GM21528 (cell line): ENCODE measurements around the gene NCSTN.

ENCODE experiments used
- ATAC-seq: cut with Tn5 transposase; IDR thresholded peaks from one replicate; pipeline ENCODE4 v1.9.1; 2021; ENCODE audit warnings: mild to moderate bottlenecking, moderate library complexity; ENCODE audit not compliant: unreplicated experiment, low FRiP score

The NCSTN gene

DNA sequence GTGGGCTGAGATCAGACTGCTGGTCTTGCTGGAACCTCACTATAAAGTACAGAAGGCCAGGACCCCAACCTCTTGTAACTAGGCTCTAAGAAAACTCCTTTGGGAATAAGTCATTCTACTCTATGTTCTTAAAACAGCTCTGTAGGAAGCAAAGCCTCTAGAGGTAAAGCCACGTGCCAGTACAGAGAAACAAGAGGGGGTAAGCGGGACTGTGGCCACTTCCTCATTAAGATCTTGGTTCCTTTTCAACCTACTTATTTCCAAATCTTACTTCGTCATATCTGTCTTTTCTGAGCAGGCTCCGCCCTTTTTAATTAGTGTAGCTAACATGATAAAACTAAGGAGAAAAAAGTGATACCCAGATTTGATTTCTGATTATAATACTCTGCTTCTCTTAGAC lies 3.8 kb downstream of the NCSTN start:
- no peak for ATAC-seq

GRCh38 chr1:160351629-160352028 lies 8.4 kb downstream of the NCSTN start:
- no peak for ATAC-seq

DNA sequence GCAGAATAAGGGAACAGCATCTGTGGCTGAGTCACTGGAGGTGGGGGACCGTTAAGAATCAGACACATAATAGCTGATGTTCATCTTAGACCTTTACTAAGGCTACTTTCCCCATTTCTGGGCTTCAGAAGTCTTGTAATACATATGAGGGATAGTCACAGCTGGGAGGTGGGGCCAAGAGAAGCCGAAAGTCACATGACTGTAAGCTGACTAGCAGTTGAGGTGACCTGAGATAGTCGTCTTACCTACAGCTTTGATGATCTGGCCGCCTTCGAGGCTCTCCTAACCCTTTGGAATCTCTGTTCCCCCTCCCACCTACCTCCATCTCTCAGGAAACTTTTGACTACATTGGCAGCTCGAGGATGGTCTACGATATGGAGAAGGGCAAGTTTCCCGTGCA lies 9.4 kb downstream of the NCSTN start:
- no peak for ATAC-seq

DNA sequence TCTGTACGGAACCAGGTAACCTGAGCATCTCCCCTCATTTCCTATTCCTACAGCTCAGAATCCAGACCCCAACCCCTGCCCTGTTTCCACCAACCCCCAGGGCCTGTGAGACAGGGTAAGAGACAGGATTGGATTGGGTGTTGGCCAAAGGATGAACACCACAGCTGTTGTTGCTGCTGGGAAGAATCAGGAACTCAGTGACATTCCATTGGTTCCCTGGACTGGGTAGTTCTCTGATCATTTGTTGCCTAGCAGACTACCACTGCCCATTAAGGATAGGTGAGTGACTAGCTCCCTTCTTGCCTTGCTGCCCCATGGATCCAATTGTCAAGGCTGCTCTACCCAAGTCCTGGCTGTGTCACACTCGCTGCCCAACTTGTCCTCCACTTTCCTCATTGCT lies 10.0 kb downstream of the NCSTN start:
- ATAC-seq: no peak

DNA sequence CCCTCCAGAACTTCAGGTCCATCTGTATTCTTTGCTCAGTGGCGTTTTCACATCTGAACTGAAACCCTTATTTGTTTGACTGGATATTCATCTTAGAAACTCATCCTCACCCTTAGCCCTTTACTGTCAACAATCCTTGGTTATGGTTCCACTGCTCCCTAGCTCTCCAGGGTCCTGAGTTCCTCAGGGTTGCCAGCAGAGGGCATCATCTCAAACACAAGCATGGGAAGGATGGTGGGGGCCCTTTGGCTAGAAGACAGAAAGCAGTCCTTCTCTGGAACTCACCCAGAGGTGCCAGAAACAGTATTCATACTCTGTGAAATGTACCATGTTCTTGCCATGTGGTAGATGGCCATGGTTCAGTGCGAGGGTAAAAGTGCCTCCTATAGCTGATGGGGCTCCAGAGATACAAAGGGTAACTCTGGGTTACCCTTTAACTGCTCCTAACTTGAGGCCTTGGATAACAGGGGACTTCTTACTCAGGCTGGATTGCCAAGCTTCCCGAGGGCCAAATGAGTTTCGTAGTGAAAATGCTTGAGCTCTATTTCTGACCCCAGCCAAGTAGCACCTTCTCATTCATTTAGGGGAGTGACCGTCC lies 11.3 kb downstream of the NCSTN start:
- ATAC-seq: no peak

GRCh38 chr1:160357286-160358002 lies 14.3 kb downstream of the NCSTN start:
- no peak for ATAC-seq

DNA sequence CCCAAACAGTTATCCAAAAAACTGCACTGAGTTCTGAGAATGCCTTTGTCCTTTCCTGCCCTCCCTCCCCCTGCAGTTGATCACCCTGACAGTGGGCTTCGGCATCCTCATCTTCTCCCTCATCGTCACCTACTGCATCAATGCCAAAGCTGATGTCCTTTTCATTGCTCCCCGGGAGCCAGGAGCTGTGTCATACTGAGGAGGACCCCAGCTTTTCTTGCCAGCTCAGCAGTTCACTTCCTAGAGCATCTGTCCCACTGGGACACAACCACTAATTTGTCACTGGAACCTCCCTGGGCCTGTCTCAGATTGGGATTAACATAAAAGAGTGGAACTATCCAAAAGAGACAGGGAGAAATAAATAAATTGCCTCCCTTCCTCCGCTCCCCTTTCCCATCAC lies 14.9 kb downstream of the NCSTN start:
- no peak for ATAC-seq

GRCh38 chr1:160359559-160360226 lies 16.5 kb downstream of the NCSTN start:
- no peak for ATAC-seq

DNA sequence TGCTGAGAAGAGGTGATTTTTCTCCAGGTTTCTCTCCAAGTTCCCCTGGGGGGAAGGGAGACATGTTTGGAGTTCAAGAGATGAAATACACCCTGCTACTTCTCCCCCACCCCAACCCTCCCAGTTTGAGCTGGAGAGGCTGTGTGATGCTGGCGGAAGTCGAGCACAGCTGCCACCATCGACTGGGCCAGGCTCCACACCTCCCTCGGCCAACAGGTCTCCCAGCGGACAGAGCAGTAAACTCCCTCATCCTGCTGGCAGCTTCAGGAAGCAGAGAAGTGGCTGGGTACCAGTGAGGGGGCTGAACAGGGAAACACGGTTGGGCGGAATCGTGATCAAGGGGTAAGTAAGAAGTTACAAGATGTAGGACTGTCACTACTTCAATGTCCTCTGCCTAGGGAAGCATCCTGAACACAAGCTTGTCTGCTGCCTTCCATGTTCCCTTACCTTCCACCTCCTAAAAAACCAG lies 17.1 kb downstream of the NCSTN start:
- no peak for ATAC-seq

DNA sequence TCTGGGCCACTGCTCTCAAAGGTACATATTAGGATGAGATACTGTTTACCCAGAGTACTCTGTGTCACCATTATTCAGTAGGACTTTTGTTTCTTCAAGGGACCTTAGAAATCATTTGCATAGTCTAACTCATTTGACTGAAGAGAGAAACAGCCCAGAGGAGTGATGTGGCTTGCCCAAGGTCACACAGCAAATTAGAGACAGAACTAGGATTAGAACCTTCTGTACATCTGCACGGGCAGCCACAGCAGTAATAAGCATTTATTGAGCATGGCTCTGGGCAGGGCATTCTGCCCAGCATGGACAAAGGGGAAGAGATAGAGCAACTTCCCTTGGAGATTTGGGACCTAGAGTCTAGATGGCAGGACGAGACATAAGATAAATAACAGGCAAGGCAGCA lies 18.0 kb downstream of the NCSTN start:
- no peak for ATAC-seq

GRCh38 chr1:160361814-160362167 lies 18.6 kb downstream of the NCSTN start:
- ATAC-seq: no peak

DNA sequence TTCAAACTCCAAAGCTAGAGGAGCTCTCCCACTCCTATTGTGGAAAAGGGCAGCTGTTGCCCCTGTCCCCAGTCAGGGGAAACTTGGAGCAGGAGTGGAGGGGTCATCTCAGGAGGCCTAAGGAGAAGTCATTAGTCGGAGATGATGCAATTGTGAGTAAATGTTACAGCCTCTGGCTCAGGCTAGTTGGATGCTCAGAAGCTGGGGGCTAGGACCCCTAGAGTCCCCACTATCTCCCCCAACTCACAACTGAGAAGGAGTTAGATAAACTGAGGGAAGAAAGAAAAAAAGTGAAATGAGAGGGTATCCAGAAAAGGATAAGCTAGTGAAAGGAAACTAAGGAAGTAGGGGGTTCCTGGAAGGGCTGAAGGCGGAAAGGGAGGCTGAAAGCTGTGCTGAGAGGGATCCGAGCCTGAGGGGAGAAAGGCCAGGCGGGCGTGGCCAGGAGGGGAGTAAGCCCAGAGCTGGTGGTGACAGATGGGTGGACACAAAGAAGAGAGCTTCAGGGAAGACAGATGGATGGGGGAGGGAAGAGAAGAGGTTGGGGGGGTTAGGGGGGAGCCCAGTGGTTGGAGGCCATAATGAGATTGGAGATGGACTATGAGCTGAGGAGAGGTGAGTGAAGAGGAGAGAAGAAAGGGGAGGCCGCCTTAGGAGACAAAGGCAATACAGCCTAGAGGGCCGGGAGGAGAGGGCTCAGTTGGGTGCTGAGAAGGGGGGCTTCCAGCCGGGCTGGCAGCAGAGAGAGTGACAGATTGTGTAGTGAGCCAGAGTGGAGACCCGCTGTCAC lies 19.2 kb downstream of the NCSTN start:
- ATAC-seq: no peak

- no peak for ATAC-seq
Measured at GRCh38 chr1:160363010-160363409, 19.8 kb downstream of the NCSTN start.

- ATAC-seq: no peak
Measured at GRCh38 chr1:160363951-160364735, 21.0 kb downstream of the NCSTN start.

DNA sequence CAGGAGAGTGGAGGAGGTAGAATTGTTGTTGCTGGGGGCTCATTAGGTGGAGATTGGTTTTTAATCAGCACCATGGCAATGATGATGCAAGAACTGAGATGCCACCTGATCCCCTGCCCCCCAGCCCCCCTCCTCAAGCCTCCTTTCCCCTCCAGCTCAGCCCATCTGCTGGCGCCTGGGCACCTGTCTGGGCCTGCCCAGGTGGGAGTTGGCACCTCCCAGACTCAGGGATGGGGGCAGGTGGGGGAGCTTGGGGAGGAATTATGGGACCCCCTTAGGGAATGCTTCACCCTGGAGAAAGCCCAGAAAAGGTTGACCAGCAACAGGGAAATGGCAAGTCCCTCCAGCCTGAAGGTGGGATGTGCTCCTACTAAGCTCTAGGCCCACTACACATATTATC lies 22.1 kb downstream of the NCSTN start:
- no peak for ATAC-seq

- ATAC-seq: no peak
Measured at GRCh38 chr1:160366731-160367515, 23.7 kb downstream of the NCSTN start, which contains the start of gene NHLH1. Gene NHLH1 (plus strand): TSS chr1:160367071. CDS start chr1:160370732, 3,661 bp downstream.

DNA sequence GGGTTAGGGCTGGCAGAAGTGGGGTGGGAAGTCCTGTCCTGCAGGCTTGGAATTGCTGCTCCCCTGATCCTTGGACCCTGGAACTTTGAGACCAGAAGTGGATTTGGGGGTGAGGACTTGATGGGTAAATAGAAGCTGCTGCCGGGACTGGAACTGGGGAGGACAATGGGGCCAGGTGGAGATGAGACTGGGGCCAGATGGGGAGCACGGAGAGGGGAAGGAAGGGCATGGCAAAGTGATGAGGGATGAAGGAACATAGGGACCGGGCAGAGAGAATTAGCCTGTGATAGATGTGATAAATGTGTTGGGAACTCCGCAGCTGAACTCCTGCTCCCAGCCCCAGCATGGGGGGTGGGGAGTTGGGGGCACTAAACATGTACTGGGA lies 24.3 kb downstream of the NCSTN start:
- ATAC-seq: no peak

DNA sequence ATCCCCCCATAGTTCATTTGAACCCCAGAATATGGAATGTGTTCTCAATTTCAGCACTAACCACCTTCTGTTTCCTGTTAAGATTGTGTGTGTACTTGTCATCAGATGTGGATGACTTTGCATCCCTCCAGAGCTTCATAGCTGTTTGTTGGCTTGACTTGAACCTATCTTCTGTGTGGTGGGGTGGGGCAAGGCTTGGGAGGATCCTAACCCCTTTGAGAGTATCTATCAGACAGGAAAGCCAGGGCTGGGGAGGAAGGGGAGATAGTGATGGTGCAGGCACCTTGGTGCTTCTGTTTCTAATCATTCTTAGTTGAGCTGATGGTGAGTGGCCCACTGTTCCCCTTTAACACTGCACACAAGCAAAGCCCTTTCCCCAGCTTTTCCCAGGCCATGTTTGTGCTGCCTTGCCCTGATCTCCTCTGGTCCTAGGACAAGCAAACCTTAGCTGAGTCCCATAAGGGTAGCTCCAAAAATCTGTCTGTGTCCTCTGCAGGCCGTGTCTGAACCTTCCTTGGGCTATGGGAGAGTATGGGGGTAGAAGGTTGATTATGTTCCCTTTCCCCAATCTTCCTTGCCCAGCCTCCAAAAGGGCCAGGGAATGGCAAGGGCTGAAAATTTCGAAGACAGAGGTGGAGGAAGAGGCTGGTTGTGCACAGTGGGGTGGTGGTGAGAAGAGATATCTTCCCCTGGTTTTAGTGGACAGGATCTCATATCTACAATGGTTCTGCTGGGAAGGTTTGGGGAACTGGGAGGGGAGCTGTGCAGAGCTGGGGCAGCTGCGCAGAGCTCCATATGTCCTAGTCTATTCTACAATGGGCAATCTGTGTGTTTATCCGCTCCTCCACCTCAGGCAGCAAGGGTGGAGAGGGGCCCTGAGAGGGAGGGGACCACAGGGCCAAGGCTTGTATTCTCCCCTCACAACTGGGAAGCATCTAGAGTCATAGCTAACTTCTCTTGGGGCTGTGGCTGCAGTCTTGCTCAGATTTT lies 25.0 kb downstream of the NCSTN start:
- no peak for ATAC-seq
